GM20000 (cell line): Measurements from ENCODE around the gene ZEB2.

Source experiments
- DNase-seq: peaks from one replicate; pipeline ENCODE4 v3.0.0; 2012; ENCODE audit warnings: low spot score
- TF ChIP-seq, protein P1 (sequence below): IDR thresholded peaks from 2 replicates; pipeline ENCODE4 v1.5.1; 2012; ENCODE audit warnings: mild to moderate bottlenecking, control low read depth; ENCODE audit errors: extremely low read depth, missing control alignments

ZEB2 gene

DNA sequence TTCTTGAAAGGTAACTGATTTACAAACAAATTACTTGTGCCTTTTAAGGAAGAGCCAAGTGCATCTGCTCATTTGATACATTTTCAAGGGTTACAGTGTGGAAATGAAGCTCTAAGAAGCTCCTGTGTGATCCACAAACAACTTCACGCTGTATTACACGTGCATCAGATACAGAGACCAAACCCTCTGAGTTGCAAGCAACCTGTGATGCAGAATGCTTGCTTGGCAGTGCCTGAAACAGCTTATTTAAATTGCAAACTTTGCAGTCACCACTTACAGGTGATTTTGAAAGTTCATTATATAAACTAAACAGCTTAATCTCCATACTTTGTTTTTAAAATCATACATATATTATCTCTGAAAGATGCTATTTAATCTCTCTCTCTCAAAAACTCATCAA lies 50.1 kb downstream of the ZEB2 start:
- TF ChIP-seq, protein P1, sequence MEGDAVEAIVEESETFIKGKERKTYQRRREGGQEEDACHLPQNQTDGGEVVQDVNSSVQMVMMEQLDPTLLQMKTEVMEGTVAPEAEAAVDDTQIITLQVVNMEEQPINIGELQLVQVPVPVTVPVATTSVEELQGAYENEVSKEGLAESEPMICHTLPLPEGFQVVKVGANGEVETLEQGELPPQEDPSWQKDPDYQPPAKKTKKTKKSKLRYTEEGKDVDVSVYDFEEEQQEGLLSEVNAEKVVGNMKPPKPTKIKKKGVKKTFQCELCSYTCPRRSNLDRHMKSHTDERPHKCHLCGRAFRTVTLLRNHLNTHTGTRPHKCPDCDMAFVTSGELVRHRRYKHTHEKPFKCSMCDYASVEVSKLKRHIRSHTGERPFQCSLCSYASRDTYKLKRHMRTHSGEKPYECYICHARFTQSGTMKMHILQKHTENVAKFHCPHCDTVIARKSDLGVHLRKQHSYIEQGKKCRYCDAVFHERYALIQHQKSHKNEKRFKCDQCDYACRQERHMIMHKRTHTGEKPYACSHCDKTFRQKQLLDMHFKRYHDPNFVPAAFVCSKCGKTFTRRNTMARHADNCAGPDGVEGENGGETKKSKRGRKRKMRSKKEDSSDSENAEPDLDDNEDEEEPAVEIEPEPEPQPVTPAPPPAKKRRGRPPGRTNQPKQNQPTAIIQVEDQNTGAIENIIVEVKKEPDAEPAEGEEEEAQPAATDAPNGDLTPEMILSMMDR: no peak
- DNase-seq: no peak

DNA sequence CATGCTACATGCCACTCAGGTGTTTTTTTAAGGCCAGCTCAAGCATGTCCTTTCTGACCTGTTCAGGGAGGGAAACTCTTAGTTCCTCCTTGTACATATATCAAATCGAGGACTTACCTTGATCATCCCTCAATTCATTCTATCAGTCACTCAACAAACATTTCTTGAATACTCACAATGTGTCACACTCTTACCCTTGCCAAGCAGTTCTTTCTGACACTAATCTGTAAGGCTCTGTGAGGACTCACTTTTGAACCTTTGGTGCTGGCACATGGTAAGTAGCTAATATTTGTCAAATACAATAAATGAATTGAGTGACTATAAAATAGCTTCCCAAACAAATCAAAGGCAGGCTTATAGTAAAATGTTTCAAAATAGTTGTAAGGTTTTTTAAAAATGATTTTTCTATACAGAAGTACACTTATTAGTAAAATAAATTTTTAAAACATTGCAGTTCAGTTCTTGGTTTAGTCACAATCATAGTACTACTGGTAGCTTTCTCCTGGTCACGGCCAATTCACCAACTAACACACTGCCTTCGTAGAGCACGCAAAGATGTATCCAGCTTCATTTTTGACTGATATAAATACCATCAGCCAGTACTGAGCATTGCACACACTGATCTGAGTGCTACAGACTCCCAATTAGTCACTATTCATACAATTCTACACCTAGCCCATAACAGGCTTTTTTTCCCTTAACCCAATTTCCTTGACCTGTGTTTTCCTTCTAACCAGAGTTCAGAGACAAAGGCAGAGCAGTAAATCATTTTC lies 50.9 kb downstream of the ZEB2 start:
- no peak for DNase-seq
- TF ChIP-seq, protein P1: no peak

DNA sequence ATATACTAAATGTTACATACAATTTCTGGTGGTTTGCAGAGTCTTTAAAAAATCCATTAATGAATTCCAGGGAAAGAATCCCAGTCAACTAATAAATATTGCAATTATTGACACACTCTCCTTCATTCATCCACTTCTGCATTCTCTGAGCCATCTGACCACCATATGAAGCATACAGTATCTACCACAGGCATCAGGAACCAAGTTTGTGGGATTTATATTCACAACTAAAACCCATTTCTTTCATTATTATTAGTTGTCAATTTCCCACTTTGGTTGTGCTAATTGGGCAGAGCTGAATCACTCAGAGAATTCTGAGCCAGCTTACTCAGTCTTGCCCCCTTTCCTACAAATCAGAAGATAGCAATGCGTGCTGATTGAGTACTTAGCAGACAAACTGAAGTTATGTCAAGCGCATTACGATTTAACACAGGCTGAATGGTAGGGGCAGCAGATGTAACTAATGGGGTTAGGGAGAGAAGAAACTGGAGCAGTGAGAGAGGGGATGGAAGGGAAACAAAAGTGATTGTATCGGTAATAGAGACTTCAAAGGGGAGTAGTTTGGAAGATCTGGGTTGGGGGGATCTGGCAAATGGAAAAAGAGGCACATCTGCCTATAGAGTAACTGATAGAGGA lies 52.3 kb downstream of the ZEB2 start:
- DNase-seq: no peak
- TF ChIP-seq, protein P1: no peak

DNA sequence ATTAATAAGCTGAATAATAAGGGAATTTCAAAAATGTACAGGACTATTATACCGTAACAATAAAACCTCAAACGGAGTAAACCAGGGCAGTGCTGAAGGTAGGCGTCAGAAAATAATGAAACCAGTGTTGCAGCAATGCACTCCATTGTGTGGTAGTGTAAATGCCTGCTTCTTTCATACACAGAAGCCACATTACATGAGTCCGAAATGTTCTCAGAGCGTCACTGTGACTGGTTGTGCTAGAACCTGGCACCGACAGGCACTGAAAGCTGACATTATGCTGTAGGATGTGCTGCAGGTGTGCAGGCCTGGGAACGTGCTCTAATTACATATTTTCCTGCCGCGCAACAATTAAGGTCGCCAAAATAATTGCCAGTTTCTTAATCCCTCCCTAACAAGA lies 53.3 kb downstream of the ZEB2 start:
- TF ChIP-seq, protein P1: no peak
- no peak for DNase-seq

DNA sequence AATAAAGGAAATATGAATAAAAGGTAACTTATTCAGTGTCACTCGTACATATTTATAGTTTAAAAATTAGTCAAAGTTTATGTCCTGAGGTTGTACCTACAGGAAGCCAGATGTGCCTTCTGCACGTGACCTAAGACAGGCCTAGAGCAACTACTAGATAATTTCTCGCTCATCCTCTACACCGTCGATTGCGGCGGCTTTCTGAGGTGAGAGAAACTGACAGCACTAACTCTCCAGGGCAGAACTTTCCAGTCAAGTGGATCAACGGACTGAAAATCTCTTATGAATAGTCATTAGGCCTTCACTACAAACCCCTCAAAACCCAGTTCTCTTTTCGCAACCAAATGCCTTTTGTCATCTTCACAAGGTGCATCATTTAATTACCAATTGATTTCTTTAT lies 54.2 kb downstream of the ZEB2 start:
- DNase-seq: no peak
- TF ChIP-seq, protein P1: no peak

DNA sequence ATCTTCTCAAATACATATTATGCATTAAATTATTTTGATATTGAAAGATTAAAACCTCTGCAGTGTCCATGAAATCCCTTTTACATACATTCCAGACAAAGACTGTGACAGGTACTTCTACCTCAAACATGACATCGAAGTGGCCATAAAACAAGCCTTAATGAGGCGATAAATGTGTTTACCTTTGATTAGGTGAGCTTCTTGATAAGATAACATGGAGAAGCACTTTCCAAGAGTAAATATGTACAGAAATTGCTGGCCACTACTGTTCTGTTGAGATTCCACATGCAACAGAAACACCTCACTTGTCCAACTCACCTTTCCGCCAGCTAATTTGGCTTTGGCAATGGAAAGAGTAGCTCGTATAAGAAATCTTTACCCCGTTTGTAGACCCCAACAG lies 55.2 kb downstream of the ZEB2 start:
- no peak for DNase-seq
- TF ChIP-seq, protein P1: no peak

DNA sequence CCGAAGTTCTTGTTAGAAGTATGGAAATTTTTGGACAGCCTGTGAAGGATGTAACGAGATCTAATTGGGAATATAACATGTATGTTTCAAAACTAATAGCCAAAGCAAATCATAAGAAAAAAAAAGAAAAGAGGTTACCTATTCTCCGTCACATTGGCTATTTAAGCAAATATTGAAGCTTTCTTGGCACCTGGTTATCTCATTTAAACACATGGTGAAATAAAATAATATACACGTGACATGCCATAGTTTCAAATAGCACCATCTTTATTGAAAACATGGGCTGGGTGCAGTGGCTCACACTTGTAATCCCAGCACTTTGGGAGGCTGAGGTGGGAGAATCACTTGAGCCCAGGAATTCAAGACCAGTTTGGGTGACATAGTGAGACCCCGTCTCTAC lies 56.7 kb downstream of the ZEB2 start:
- TF ChIP-seq, protein P1: no peak
- no peak for DNase-seq
